T-helper 2 cell (primary cell): ENCODE results near the gene APOL2.
"Not testable (repeated sequence)": the region's sequence is repeated elsewhere in the genome, so short reads cannot be mapped to it uniquely, and the experiment has no call there.

Experiments used
- DNase-seq, 5 experiments: peaks; one replicate each; pipeline versions ENCODE4 v3.0.0 to v3.0.0-alpha.2; 2012 to 2022
- total RNA-seq, 2 donors: gene quantifications; one replicate each; lab custom pipeline; 2026; lab: John Stamatoyannopoulos, UW

The APOL2 gene, protein sequence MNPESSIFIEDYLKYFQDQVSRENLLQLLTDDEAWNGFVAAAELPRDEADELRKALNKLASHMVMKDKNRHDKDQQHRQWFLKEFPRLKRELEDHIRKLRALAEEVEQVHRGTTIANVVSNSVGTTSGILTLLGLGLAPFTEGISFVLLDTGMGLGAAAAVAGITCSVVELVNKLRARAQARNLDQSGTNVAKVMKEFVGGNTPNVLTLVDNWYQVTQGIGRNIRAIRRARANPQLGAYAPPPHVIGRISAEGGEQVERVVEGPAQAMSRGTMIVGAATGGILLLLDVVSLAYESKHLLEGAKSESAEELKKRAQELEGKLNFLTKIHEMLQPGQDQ
- 29.3 to 46.8 reads per million in 2 donors for total RNA-seq

DNA sequence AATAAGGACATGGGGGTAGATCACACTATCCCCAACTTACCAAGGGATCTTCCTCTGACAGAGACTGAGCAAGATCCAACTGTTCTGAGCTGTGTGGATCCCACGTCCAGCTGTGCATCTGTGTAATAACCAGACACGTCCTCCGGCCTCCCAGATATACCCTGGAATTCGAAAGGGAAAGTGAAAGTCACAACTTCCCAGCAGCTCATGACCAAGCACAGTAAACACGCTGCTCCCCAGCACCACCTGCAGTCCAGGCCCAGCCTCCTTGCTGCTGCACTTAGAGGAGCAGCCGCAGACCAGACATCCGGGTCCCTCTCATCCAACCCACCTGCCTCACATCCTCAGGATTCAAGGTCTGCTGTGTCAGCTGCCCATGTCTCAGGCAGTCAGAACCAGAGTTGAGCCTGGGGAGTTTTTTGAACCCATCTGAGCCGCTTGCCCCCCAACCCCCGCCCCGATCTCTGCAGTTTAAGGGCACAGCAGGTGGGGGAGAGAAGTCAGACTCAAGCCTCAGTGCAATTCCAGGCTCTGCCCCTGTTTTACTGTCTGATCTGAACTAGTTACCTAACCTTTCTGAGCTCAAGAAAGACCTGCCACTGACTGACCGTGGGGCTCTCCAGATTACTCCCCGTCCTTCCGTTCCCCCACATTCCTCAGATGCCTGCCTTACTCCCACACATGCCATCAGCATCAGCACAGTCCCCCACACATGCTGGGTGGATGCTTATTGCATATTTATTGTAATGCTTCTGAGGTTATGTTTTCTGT, at the start of gene APOL2:
Gene APOL2 (minus strand): TSS at position 127 of the 771 bp plus-strand sequence. CDS start 6,365 bp downstream, outside the sequence.
- DNase-seq, result peak; percentile 56 to 95 (median 79)

GRCh38 chr22:36288571-36289405, 49.5 kb upstream of the APOL2 start:
- no peak for DNase-seq

DNA sequence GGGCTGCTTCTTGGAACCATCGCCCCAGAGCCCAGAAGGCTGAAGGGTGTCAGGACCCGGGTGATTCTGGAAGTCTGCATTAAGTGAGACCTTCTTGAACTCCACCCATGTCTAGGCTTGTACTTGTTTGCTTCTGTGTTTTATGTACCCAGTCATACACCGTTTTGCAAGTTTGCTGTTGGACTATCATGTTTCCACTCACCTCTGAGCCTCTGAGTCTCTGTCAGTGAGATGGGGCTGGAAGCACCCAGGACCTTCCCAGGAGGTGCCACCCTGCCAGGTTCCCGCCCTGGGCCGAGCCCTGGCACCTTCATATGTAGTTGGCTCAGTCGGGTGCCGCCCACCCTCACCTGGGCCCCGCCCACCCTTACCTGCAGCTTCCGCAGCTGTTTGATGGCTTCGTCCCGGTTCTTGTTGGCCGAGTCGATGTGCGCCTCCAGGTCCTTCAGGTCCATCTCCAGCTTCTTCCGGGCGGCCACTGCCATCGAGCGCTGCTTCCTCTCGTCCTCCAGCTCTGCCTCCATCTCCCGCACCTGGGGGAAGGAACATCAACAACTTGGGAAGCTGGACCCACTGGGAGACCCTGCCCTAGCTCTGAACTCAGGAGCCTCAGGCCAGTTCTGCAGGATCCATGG, 48.7 kb upstream of the APOL2 start:
- no peak for DNase-seq

DNA sequence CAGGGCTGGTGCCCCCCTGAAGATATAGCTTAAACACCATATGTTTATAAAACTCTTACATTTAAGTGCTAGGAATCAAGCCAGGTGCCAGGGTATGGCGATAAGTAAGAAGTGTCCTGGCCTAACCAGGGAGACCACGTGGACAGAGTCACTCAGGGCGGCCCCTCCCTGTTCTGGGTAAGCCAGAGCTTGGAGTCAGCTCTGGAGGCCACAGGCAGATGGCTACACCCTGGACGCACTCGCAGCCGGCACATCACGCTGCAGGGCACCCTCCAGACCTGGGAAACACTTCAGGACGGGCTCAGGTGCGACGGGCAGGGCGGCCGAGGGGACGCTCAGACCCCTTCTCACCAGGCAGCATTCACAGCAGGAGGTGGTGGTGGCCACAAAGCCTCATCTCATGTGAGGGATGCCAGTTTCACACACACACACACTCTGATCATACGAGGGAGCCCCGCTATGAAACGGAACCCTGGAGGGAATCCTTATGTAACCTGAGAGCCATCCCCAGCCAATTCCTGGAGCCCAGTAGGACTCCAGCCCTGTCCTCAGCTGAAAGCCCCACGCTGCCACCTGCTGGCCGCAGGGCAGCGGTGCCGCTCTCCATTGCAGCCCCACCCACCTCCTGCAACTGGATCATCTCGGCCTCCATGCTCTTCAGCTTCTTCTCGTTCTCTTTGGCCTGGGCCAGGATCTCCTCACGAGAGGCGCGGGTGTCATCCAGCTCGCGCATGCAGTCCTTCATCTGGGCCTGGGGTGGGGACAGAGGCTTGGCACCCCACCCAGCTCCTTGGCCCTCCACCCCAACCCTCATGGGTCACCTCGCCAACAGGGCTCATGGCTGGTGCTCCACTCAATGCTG, 47.0 kb upstream of the APOL2 start:
- peak; percentile 43 to 71 (median 57) for DNase-seq

GRCh38 chr22:36285545-36285944, 46.2 kb upstream of the APOL2 start:
- no peak for DNase-seq

- no peak for DNase-seq
Observed at GRCh38 chr22:36285017-36285416, 45.7 kb upstream of the APOL2 start.

- no peak for DNase-seq
Observed at GRCh38 chr22:36284171-36284571, 44.8 kb upstream of the APOL2 start.

DNA sequence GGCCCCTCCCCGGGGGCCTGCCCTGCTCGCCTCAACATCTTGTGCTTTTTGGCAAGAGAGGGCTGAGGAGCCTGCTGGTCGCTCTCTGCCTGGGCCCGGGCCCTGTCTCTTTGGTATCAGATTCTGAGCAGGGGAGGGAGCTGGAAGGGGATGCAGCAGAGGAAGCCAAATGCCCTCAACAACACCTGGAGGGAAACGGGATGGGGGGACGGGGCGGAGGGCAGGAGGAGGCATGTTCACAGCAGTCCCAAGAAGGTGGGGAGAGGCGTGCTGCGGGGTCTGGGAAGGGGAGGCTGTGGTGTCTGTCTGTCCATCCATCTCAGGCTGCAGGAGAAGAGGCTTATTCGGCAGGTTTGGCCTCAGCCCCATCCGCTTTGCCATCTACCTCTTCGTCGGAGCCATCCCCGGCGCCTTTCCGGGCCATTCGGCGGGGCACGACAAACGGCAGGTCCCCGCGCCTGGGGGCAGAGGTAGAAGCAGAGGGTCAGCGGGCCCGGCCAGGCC, 43.1 kb upstream of the APOL2 start:
- DNase-seq, result no peak

- no peak for DNase-seq
Observed at GRCh38 chr22:36281781-36282327, 42.5 kb upstream of the APOL2 start.

DNA sequence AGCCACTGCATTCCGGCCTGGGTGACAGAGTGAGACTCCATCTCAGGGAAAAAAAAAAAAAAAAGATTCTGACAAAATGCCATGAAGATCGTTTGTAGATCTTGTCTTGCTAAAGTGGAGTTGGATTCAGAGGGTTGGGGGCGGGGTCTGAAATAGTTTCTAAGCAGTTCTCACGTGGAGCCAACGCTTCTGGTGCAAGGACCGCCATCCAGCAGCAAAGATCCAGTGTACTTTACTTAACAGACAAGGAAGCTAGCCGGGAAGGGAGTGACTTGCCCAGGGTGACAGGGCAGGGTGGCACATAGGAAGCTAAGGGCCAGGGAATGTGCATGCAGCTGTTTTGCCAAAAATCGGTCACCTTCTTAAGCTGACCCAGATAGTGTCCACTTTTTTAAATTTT, 41.1 kb upstream of the APOL2 start:
- DNase-seq, result no peak

- DNase-seq, result no peak
Observed at GRCh38 chr22:36279219-36279666, 39.9 kb upstream of the APOL2 start.

DNA sequence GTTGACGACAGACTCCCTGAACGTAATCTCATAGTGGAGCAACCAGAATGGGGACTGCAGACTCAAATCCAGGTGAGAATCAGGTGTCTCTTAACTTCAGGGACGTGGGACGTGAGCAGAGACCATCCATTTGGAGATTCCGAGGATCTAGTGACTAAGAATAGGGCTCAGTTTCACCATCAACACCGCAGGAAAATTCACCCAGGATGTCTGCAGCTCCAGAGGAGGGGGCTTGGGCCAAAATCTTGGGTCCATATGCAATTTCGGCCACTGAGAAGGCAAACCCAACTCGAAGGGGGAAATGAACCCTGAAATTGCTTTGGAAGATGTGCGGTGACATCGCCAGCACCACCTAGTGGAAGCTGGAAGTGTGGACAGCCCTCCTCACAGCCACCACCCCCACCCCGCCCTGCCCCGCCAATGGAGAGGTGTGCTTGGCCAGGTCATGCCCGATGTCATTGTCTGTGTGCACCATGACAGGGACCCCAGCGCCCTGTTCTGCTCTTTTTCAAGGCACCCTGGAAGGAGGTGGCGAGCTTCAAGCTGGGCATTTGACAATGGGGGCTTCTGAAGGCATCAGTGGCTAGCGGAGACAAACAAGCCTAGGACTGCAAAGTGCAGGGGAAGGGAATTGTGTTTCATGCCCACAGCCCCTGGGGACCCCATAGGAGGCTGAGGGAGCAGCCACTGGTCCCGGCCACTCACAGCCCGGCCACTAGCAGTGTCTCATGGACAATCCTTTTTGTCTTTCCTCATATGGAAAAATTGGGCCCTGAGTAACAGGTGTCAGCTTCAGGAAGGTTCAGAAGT, 38.4 kb upstream of the APOL2 start:
- DNase-seq, result peak in 4 of 5 experiments; percentile 35 to 80 (median 54)

DNA sequence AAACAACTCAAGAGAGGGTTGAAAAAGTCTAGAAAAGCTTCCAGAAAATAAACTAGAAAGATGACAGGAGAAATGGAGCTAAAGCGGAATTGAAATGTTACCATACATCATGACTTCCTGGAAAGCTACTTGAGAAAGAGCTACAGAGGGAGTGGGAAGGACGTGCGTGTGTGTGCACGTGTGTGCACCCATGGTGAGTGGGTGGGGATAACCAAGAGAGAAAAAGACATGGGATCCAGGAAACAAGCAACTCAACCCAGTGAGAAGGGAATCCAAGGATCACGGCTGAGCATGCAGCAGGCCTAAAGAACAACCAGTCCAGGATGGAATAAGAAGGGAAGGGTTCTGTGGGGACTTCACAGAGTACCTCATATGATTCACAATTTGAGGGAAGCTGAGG, 35.2 kb upstream of the APOL2 start:
- DNase-seq, result no peak

DNA sequence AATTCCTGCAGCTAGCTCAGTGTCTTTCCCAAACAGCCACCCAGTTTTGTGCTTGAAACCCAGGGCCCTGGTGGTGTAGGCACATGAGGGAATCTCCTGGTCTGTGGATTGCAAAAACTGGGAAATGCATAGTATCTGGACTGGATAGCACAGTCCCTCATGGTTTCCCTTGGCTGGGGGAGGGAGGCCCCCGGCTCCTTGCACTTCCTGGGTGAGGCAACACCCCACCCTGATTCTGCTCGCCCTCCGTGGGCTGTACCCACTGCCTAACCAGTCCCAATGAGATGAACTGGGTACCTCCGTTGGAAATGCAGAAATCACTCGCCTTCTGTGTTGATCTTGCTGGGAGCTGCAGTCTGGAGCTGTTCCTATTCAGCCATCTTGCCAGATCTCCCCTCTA, 32.6 kb upstream of the APOL2 start:
- not testable (repeated sequence) for DNase-seq

- not testable (repeated sequence) for DNase-seq
Observed at GRCh38 chr22:36271231-36271630, 31.9 kb upstream of the APOL2 start.

DNA sequence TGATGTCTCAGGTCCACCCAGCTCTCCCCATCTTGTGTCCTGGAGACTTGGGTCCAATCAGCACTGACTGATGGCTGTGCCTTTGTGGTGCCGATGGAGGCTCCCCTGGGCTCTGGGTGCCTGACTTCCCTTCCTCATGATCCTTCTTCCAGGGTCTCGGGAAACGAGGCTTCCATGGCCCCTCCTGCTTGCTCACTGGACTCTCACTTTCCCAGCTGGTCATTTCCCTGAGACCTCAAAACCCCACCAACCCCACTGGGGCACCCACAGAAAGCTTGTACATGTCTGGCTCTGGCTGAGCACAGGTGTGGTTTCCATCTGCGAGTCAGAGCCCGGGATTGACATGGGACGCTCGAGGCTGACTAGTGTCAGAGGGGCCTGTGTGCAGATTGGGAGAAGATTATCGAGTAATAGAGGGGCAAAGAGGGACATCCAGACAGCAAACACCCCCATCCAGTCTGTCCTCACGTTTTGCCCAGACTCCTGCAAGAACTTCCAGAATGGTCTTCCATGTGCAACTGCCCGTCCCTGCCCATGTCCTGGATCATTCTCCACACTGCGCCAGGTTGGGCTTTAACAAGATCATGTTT, 28.7 kb upstream of the APOL2 start:
- DNase-seq, result no peak

DNA sequence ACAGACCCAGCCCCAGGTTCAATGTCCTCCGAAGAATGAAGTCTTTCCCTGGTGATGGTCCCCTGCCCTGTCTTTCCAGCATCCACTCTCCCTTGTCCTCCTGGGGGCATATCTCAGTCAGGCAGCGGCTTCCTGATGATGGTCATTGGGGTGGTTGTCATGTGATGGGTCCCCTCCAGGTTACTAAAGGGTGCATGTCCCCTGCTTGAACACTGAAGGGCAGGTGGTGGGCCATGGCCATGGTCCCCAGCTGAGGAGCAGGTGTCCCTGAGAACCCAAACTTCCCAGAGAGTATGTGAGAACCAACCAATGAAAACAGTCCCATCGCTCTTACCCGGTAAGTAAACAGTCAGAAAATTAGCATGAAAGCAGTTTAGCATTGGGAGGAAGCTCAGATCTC, 27.7 kb upstream of the APOL2 start:
- DNase-seq, result no peak

DNA sequence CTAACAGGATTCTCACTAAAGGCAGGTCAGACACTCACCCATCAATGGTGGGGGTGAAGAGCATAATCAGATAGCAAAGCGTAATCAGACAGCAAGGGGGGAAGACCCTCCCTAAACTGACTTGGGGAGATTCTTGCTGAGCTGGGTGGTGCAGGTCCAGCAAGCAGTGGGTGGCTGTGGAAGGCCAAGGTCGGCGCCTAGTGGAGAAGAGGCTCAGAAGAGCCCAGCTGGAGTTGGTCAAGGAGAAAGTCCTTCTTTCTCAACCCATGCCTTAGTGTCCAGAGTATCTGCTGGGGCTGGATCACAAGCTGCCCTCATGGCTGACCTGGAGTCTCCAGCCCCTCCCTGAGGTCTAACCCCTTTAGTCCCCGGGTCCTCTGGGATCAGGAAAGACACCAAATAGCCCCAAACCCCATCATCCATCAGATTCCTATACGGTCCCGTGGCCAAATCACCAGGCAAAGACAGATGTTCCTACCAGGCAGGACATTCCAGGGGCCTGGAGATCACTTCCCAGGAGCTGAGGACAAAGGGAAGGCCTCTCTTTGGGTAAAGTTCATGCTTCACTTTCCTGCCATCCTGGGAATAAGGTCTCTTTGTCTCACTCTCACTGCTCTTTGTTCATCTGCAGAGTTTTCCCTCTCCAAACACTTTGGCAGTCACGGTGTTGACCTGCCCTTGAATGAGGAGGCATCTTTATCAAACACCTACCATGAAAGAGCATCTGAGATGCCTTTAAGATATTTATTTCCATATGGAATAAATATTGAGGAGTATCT, 24.7 kb upstream of the APOL2 start:
- not testable (repeated sequence) for DNase-seq

- DNase-seq, result peak in 1 of 5 experiments; percentile 43
Observed at GRCh38 chr22:36263216-36263673, 23.9 kb upstream of the APOL2 start.
